Large intestine (tissue), 3 donors: Measurements from ENCODE around the gene CXCL5. TPM values are rescaled to one million over a fixed set of nuclear protein-coding genes. Genes with fewer than 3 reads are reported as not detected.
"Not testable (repeated sequence)": the region's sequence is repeated elsewhere in the genome, so short reads cannot be mapped to it uniquely, and the experiment has no call there.

Experiments
- DNase-seq, 2 donors: peaks; one replicate each; pipeline versions ENCODE4 v3.0.0 to v3.0.0-alpha.2; 2013
- H3K27ac ChIP-seq: one replicate; pipeline ENCODE4 v1.5.1; 2013; ENCODE audit warnings: low read length
- H3K27me3 ChIP-seq: 2 replicates; pipeline ENCODE4 v1.6.1; 2013; ENCODE audit warnings: low read length; ENCODE audit not compliant: control insufficient read depth, insufficient read depth
- H3K36me3 ChIP-seq: 2 replicates; pipeline ENCODE4 v1.6.1; 2013; ENCODE audit warnings: low read length; ENCODE audit not compliant: control insufficient read depth, insufficient read depth
- H3K4me1 ChIP-seq: one replicate; pipeline ENCODE4 v1.6.1; 2013; ENCODE audit warnings: low read length; ENCODE audit not compliant: control insufficient read depth, insufficient read depth
- H3K4me3 ChIP-seq: one replicate; pipeline ENCODE4 v1.5.1; 2013; ENCODE audit warnings: low read length
- H3K9me3 ChIP-seq: one replicate; pipeline ENCODE4 v1.6.1; 2013; ENCODE audit warnings: mild to moderate bottlenecking, low read depth, low read length, moderate library complexity; ENCODE audit not compliant: control insufficient read depth
- WGBS: methylation state at CpG from one replicate; pipeline ENCODE4 v1.1.5; 2013; ENCODE audit warnings: low lambda C conversion rate; ENCODE audit not compliant: insufficient coverage; 5-methylcytosine and 5-hydroxymethylcytosine counted together
- polyA plus RNA-seq: library from polyadenylated mRNA; unstranded; fragments of 120-200 nt; gene quantifications from one replicate; pipeline ENCODE4 v1.2.1, GENCODE V29; 2013

The CXCL5 gene
- polyA plus RNA-seq, 1 donor: 0.30 TPM

DNA sequence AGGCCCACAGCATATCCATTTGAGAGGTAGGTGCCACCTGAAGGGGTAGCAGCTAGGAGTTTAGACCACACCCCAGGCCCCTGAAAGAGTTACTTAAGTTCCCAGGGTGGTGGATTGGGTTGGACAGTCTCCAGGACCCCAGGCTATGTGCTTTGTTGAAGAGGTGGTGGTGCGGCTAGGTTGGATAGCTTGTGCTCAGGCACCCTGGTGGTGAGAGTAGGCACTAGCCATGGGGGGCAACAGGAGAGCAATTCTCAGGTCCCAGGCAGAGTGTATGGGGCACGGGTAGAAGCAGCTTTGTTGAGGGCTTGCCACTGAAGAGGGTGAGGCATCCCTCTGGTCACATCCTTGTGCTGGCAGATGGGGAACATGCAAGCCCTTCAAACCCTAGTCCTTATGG, 22.3 kb downstream of the CXCL5 start:
- no peaks in the 10 kb centered on the region for H3K36me3 ChIP-seq
- no peak for DNase-seq
- no peaks in the 10 kb centered on the region for H3K4me1 ChIP-seq
- H3K27ac ChIP-seq: no peak overlapping the region
- peaks cover 2% of the 10 kb centered on the region for H3K9me3 ChIP-seq
- no CpG with 5 or more reads among the region's 2 CpGs for WGBS
- no peak overlapping the region for H3K4me3 ChIP-seq
- H3K27me3 ChIP-seq: no peaks in the 10 kb centered on the region

DNA sequence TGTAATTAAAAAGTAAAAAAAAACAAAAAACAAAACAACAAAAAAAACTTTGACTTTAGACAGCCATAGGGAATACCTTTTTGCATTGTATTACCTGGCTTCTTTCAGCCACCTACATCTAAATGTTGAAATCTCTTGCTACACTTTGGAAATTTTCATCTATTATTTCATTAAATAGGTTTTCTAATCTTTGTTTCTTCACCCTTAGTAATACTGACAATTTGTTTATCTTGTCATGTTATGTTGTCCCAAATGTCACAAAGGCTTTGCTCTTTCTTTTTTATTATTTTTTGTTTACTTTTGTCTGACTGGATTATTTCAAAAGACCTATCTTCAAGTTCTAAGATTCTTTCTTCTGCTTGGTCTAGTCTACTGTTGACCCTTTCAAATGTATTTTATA, 24.1 kb downstream of the CXCL5 start:
- no peaks in the 10 kb centered on the region for H3K4me1 ChIP-seq
- H3K27ac ChIP-seq: no peak overlapping the region
- H3K4me3 ChIP-seq: no peak overlapping the region
- H3K9me3 ChIP-seq: peaks cover 2% of the 10 kb centered on the region
- no peaks in the 10 kb centered on the region for H3K36me3 ChIP-seq
- no peaks in the 10 kb centered on the region for H3K27me3 ChIP-seq
- DNase-seq: no peak

DNA sequence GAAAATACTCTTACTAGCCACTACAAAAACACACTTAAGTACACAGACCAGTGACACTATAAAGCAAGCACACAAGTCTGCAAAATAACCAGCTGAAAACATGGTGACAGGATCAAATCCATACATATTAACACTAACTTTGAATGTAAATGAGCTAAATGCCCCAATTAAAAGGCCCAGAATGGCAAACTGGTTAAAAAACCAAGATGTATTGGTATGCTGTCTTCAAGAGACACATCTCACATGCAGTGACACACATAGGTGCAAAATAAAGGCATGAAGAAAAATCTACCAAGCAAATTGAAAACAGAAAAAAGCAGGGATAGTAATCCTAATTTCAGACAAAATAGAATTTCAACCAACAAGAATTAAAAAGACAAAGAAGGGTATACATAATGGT, 27.5 kb downstream of the CXCL5 start:
- Histone ChIP-seq H3K27me3 (no peaks in the 10 kb centered on the region), H3K4me3 (no peak overlapping the region), H3K27ac (no peak overlapping the region), H3K4me1 (no peaks in the 10 kb centered on the region), H3K9me3 (peaks cover 2% of the 10 kb centered on the region), H3K36me3 (no peaks in the 10 kb centered on the region)
- no peak for DNase-seq

DNA sequence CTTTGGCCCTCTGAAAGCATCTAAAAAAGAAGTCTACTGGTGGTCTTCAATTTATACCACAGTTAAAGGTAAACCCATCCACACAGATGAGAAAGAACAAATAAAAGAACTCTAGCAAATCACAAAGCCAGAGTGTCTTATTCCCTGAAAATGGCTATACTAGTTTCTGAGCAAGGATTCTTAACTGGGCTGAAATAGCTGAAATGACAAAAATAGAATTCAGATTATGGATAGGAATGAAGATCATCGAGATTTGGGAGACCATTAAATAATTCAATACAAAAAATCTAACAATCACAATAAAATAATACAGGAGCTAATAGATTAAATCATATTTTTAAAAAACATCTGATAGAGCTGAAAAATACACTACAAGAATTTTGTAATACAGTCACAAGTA, 28.5 kb downstream of the CXCL5 start:
- Histone ChIP-seq H3K4me1 (no peaks in the 10 kb centered on the region), H3K4me3 (no peak overlapping the region), H3K9me3 (peaks cover 2% of the 10 kb centered on the region), H3K27me3 (no peaks in the 10 kb centered on the region), H3K27ac (no peak overlapping the region), H3K36me3 (no peaks in the 10 kb centered on the region)
- 78% methylated on average over 1 of the region's 1 CpG for WGBS
- no peak for DNase-seq

DNA sequence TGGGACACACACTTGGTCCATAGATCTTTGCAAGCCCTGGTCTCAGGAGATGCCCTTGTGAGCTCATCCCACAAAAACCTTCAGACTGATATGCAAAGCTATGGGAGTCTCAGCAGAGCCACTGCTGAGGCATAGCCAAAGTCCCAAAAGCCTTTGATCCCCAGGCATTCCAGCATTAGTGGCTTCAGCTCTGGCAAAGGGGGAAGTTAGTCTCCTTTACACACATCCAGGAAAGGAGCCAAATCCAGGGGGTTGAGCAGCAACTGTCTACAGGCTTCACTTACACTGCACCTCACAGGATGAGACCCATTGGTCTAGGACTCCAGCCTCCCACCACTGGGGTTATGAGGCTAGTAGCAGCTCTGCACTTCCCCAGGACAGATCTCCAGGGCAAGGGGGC, 30.6 kb downstream of the CXCL5 start:
- Histone ChIP-seq H3K4me1 (no peaks in the 10 kb centered on the region), H3K27me3 (no peaks in the 10 kb centered on the region), H3K4me3 (no peak overlapping the region), H3K27ac (no peak overlapping the region), H3K36me3 (no peaks in the 10 kb centered on the region), H3K9me3 (no peaks in the 10 kb centered on the region)
- no peak for DNase-seq

DNA sequence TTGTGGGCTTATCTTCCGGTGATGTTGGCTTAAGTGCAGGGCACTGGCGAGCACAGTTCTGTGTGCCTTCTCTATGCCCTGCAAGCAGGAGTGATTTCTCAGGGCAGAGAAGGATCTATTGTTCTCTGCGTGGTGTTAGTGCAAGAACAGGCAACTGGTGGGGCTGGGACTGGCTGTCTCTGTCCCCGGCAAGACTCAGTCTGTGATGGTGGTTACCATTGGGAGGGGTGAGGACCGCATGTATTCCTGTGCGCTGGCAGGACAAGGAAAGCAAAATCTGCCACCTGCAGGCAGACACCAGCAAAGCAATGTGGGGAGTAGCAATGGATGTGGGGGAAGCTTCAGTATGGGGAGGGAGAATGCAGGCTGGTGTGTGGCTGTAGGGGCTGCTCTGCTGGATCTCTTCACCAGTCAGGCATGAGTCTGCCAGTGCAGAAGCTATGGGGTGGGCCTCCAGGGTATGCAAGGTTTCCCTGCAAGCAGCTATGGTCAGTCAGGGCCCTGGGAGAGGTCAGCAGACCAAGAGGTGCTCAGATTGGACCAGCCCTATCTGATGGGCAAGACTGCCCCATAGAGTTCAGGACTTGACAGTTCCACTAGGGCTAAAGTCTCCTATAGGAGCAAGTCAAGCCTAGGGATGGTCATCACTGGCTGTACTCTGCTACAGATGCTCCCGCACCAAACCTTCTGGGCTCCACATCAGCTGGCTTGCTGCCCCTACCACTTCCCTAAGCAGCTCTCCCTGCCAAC, 33.4 kb downstream of the CXCL5 start:
- Histone ChIP-seq H3K4me1 (no peaks in the 10 kb centered on the region), H3K27me3 (no peaks in the 10 kb centered on the region), H3K4me3 (no peak overlapping the region), H3K9me3 (no peaks in the 10 kb centered on the region), H3K27ac (no peak overlapping the region), H3K36me3 (no peaks in the 10 kb centered on the region)
- DNase-seq: no peak
- 35% methylated on average over 2 of the region's 7 CpGs for WGBS

DNA sequence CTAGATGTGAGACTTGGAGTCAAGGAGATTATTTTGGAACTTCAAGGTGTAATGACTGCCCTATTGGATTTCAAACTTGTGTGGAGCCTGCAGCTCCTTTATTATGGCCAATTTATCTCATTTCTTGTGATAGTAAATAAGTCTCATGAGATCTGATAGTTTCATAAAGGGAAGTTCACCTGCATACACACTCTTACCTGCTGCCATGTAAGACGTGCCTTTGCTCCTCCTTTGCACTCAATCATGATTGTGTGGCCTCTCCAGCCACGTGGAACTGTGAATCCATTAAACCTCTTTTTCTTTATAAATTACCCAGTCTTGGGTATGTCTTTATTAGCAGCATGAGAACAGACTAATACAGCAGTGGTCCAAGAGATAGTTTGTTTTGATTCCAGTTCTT, 35.8 kb downstream of the CXCL5 start:
- H3K4me3 ChIP-seq: no peak overlapping the region
- H3K27ac ChIP-seq: no peak overlapping the region
- H3K9me3 ChIP-seq: no peaks in the 10 kb centered on the region
- no peak for DNase-seq
- H3K36me3 ChIP-seq: no peaks in the 10 kb centered on the region
- WGBS: 40% methylated on average over 1 of the region's 2 CpGs
- no peaks in the 10 kb centered on the region for H3K4me1 ChIP-seq
- no peaks in the 10 kb centered on the region for H3K27me3 ChIP-seq

DNA sequence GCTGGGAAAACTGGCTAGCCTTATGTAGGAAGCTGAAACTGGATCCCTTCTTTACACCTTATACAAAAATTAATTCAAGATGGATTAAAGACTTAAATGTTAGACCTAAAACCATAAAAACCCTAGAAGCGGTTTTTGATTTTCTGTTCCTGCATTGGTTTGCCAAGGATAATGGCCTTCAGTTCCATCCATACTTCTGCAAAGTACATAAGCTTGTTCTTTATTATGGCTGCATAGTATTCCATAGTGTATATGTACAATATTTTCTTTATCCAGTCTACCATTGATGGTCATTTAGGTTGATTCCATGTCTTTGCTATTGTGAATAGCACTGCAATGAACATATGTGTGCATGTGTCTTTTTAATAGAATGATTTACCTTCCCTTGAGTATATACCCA, 39.4 kb downstream of the CXCL5 start:
- H3K9me3 ChIP-seq, H3K36me3 ChIP-seq, DNase-seq, H3K4me1 ChIP-seq, H3K27me3 ChIP-seq, H3K27ac ChIP-seq, H3K4me3 ChIP-seq: not testable (repeated sequence)
- no CpG with 5 or more reads among the region's 1 CpG for WGBS

DNA sequence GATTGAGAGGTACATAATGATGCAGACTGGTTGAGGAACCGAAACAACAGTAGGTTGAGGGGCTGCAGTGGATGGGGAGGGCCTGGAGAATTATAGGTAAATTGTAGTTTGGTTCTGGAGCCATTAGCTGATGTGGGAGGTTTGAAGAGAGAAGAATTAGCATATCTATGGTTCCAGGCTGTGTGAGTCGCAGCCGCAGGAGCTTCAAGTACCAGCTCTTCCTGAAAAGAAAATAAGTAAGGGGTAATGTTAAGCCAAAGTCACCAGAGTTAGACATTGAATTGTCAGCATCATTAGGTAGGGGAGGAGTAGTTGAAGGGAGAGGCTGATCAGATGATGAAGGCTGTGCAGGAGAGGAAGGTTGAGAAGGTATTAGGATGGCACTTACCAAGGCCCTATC, 46.1 kb downstream of the CXCL5 start:
- Histone ChIP-seq H3K4me3 (no peak overlapping the region), H3K27ac (no peak overlapping the region), H3K36me3 (no peaks in the 10 kb centered on the region), H3K9me3 (no peaks in the 10 kb centered on the region), H3K4me1 (no peaks in the 10 kb centered on the region), H3K27me3 (no peaks in the 10 kb centered on the region)
- no peak for DNase-seq
- 80% methylated on average over 1 of the region's 3 CpGs for WGBS

DNA sequence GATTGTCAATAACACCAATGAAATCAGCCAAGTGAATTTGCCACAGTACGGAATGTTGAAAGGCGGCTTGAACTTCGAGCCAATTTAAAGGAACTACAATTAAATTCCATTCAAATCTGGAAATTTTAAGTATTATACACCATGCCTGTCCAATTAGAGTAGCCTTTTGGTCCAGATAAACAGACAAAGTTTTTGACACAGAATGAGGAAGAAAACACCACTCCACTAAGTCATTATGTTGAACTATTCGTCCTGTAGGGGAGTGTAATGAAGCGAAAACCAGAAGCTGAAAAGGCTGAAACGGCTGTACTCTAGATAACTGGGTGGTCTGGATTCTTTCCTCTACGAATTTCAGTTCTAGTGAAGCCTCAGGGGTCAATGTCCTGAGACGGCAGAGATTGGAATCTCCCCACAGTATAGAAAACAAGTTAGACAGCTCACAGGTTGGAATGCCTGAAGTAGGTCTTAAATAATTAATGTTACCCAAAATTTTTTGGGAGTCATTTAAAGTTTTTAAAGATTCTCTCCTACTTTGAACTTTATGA, 48.0 kb downstream of the CXCL5 start:
- not testable (repeated sequence) for H3K36me3 ChIP-seq, H3K4me1 ChIP-seq, DNase-seq, H3K27me3 ChIP-seq, H3K9me3 ChIP-seq, H3K27ac ChIP-seq, H3K4me3 ChIP-seq
- 100% methylated on average over 2 of the region's 8 CpGs for WGBS

DNA sequence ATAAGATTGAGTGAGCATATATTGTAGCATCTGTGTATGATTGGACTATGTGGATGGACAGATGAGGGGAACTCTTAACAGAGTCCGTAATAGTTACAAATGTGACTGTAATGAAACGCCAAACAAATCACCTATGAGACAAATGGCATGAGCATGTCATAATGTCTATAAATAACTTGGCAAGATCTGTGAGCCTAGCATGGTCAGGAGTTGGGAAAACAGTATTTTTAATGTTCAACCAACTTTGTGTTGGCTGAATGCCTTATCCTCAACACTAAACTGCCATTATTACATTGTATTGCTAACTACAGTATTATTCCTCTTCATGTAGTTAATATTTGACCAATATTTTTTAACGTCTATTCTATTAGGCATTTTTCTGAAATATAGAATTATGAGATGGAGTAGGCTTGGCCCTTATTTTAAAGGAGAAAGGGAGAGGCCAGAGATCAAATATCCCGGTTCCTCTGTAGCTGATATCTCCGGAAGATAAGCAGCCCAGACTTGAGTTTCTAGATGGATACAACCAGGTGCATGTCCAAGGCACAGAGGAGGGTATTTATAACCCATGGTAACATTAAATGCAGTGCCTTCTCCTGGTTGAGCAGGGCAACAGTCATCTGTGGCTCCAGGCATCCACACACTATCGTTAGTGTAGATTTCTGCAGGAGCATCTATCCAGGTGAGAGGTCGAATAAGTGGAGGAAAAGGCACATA, 49.3 kb downstream of the CXCL5 start:
- H3K4me1 ChIP-seq: no peaks in the 10 kb centered on the region
- H3K27me3 ChIP-seq: peaks cover 12% of the 10 kb centered on the region
- H3K9me3 ChIP-seq: no peaks in the 10 kb centered on the region
- no peak overlapping the region for H3K27ac ChIP-seq
- no peak overlapping the region for H3K4me3 ChIP-seq
- no peak for DNase-seq
- WGBS: 67% methylated on average over 1 of the region's 7 CpGs
- no peaks in the 10 kb centered on the region for H3K36me3 ChIP-seq
